ENCODE measurements around the gene CRTC1.

DNA sequence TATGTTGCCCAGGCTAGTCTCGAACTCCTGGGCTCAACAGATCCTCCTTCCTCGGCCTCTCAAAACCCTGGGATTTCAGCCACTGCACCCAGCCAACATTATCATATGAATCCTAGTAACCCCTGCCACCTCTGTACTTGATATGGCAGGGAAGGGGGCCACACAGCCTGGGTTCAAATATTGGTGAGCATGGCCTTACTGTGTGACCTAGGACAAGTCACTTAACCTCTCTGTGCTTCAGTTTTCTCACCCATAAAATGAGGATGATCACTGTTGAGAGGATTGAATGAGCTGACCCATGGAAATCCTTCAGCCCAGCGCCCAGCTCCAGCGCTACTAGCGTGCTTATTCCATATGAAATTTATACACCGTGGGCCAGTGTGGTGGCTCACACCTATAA is 111.2 kb downstream of the CRTC1 start:
- TF ChIP-seq ZEB2 (IDR thresholded peaks at IDR 0.05) (no peak), TAF15 (IDR thresholded peaks at IDR 0.05; ENCODE audit: low read depth, low read length) (no peak), KDM4B (IDR thresholded peaks at IDR 0.05; ENCODE audit: borderline replicate concordance in 2 of 2, low read depth in 1 of 2) (no peak), ZNF695 (CRISPR knock-in tag; IDR thresholded peaks at IDR 0.05) (no peak), CC2D1A (IDR thresholded peaks at IDR 0.05) (no peak), FOXJ3 (CRISPR knock-in tag; IDR thresholded peaks at IDR 0.05) (no peak)

Data from K562 (cell line).